HG02943 (cell line): ENCODE results near the gene TNS3.

Experiments
- ATAC-seq: cut with Tn5 transposase; IDR thresholded peaks from one replicate; pipeline ENCODE4 v1.9.1; 2021; ENCODE audit warnings: mild to moderate bottlenecking, low read depth, moderate library complexity; ENCODE audit not compliant: unreplicated experiment

Gene TNS3

GRCh38 chr7:47338026-47338425 is 243.9 kb downstream of the TNS3 start:
- ATAC-seq = no peak

DNA sequence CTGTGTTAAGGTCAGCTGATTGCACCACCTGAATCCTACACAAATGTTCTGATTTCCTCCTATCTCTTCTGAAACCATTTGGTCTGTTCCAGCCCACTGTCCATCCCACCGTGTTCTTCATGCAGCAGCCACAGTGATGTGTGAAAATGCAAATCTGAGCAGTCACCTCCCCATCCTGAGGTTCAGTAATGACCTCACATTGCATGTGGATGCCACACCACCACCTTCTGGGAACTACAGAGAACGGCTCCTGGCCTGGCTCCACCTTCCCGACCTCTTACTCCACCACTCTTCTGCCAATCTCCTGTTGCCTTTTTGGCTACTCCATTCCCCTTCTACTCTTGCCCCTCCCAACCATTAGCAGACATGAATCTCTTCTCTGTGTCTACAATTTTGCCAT is 244.4 kb downstream of the TNS3 start:
- no peak for ATAC-seq

DNA sequence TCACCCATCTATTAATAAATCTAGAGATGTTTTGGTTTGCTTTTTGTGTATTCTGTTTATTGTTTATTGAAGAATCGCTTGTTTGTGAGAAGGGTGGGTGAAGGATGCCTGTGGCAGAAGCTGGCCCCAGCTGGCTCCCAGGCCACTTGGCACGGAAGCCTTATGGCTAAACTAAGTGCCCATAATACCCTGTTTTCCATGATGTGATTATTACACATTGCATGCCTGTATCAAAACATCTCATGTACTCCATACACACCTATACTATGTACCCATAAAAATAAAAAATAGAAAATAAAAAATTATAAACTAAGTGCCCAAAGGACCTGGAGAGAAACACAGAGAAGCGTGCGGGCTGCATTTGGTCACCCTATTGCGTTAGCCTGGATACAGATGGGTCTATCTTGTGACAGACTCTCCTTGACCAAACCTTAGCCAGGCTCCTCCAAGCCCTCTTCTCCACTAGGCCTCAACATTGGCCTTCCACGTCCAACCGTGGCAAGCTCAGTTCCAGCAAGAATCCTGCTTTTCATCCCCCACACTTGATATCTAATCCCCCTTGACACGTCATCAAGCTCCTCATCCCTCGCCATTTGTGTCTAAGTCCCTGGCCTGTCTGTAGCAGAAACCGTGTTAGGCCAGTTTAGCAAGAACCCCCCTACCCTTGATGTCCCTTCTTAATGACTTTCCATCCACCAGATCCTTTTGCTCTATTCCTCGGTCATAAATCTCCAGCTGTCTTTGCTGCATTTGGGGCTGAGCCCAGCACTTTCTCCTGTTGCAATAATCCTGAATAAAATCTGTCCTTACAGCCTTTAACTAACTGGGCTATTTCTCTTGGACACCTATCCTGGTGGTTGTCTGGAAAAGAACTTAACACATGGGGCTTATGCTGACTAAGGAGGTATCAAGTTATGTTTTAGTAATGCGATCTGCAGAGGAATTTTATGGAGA is 245.2 kb downstream of the TNS3 start:
- ATAC-seq = no peak

DNA sequence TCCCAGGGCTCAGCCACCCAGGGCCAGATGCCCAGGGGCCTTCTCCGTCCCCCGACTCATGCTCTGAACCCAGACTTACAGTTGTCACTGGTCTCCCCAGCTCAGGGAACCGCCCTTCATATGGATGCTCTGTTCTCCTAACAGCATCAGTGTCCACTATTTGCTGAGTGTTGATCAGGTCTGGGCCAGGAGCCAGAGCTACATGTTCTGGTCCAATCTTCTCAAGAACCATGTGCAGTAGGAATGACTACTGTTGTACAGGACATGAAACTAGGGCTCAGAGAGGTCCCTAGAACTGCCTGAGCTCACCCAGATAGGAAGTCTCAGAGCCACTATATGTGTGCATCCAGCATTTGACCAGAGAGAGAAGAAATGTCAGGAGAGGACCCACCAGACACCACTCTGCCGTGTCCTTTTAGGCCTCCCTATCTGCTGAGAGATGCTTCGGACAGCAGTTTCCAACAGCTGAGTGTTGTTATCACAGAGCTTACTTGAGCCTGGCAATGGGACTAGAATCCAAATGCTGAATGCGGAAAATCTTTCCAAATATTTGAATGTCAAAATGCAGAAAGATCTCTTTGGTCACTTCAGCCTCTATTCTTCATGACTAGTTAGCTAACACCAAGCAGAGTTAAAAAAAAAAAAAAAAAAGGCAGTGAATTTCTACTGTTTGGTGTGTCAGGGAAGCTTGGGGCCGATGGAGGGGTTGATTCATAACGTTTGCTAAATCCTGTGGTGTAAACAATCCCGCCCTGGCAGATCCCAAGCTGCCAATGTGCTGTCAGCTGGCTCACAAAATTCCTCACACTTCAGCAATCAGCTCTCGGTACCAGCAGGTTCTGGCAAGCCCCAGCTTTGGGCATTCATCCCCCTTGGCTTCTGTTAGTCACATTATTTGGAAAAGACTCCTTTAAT is 246.1 kb downstream of the TNS3 start:
- ATAC-seq = no peak

GRCh38 chr7:47335071-47335470 is 246.8 kb downstream of the TNS3 start:
- ATAC-seq = no peak

DNA sequence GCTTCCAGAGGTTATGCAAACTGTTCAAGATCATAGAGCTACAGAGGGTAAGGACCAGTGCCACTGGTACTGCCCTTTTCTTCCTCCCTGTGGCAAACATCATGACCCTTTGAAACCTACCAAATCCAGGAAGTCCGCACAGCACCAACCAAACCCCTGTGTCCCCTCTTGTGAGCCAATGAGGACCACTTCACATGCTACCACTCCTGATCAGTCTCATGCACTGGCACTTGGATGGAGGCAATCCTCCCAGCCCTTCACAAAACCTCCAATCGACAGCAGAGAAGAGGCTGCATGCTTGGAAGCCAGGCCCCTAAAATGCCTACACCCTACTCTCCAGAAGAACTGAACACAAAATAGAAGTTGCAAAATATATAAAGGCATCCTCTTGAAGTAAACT is 248.0 kb downstream of the TNS3 start:
- no peak for ATAC-seq

- no peak for ATAC-seq
These were observed 248.4 kb downstream of the TNS3 start for GRCh38 chr7:47333554-47333887.

GRCh38 chr7:47332681-47333553 is 249.0 kb downstream of the TNS3 start:
- no peak for ATAC-seq

GRCh38 chr7:47332213-47332612 is 249.7 kb downstream of the TNS3 start:
- ATAC-seq = no peak

DNA sequence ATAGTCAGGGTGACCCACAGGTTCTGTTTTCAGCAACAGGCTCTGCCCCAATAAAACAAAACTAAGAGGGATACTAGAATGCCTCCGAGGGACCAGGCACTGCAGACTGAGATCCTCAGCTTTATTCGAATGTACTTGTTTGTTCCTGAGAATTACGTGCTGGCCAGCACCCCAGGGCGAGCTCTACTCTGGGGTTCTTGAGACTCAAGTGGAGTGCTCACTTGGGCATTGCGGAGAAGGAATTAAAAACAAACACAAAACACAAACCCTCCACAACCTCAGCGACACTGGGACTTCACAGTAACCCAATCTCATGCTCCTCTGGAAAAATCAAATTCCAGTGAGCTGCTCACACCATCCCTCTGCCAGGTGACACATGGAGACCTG is 250.7 kb downstream of the TNS3 start:
- no peak for ATAC-seq

GRCh38 chr7:47330561-47331178 is 251.2 kb downstream of the TNS3 start:
- no peak for ATAC-seq

GRCh38 chr7:47330026-47330425 is 251.9 kb downstream of the TNS3 start:
- no peak for ATAC-seq

- no peak for ATAC-seq
These were observed 252.5 kb downstream of the TNS3 start for GRCh38 chr7:47329320-47329926.

DNA sequence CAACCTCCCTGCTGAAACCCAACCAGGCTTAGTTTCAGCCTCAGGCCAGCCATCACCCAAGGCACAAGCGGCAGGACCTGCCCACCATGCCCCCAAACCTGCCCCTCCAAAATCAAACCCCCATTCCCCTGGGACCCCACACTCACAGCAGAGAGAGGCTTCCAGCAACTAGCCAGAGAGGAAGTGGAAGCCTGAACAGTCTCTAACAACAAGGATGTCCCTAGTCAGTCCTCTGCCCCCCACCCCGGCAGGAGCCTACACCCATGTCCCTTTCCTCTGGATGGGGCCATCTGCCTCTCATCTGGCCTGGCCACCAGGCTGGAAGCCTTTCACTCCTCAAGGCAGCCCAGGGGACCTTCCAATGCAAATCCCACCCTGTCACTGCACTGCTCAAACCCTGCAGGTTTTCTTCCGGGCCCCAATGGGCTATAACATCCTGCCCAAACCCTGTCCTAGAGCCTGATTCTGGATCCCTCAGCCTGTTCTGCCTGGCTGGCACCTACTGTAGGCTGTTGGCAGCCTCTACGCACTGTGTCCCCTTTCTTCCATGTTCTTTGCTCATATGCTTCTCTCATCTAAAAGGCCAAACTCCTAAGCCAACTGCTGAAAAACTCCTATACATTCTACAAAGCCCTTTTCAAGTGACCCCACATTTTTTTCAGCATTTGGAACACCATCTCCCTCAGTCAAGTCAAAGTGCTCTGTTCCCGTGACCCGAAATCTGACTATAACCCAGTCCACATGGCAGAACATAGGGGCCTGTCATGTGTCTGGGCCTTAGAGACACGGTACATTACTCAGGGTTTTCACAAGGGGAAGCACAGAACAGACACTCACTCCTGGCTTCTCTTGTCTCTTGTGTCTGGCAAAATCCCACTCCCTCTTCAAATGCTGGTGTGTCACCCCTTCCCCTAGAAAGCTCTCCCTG is 253.3 kb downstream of the TNS3 start:
- ATAC-seq = no peak

DNA sequence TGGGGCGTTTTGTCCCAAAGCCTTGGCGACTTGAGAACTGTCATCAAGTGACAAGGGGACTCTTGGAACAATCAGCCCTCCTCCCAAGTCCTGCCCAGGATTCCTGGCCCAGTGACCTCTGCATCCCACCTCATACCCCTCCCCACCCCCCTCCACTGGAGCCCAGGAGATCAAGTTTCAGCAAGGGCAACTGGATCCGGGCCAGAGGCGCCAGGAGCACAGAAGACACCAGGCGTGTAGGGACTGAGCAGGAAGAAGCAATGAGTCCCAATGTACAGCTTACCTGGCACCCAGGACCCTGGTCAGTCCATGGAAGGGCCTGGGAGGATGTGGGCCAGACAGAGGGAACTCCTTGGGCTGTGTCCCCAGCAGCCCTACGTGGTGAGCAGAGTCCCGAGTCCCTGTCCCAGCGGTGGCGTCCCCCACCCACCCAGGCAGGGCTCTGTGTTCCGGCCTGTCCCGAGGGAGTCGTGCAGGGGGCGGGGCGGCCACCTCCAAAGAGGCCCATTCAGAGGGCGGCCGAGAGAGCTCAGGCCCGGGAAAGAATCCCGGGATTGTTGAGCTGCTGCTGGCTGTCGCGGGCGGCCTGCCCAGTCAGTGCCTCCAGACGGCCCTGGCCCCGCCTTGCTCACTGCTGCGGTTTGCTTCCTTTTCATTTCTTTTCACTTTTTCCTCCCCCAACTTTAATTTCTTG is 254.1 kb downstream of the TNS3 start:
- ATAC-seq = no peak

DNA sequence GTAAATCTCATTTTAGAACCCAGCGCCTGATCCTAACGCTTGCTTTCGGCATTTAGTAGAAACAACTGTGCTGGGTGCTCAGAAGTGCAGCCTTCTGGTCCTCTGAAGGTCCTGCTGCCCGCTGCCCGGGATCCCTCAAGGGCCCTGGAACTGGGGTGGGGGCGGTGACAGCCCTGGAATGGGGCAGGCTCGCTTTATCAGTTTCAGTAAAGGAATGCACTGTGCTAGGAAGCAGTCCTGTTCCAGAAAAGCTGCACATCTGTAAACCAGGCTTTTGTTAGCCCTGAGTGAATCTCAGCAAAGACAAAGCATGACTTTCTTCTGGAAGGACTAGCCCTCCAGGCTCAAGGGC is 254.6 kb downstream of the TNS3 start:
- ATAC-seq = no peak

DNA sequence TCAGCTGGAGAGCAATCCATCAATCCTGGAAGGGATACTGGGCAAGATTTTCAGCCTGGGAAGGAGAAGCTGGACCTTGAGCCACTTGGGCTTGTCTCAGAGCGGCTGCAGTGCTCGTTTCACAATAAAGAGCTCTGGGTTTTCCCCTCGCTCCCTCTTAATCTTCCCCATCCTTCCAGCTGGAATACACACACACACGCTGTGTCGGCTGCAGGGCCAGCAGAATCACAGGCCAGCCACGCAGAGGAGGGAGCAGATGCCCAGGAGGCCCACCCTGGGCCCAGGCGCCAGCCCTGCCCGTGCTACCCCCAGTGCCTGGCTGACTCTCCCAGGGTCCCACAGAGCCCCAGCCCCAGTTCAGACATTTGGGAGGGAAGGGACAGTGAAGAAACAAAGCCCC is 255.1 kb downstream of the TNS3 start:
- ATAC-seq = no peak

- ATAC-seq = no peak
These were observed 255.7 kb downstream of the TNS3 start for GRCh38 chr7:47326220-47326619.
